Omental fat pad (tissue), 4 donors: ENCODE measurements around the gene FRMD7. TPM values are rescaled to one million over a fixed set of nuclear protein-coding genes. Genes with fewer than 3 reads are reported as not detected.
"Not testable (repeated sequence)": the region's sequence is repeated elsewhere in the genome, so short reads cannot be mapped to it uniquely, and the experiment has no call there.

Experiments used
- ATAC-seq: fragments of 150-250 bp; one replicate; pipeline ENCODE4 v1.9.1; 2016; ENCODE audit warnings: mild to moderate bottlenecking, moderate library complexity; ENCODE audit not compliant: low FRiP score
- DNase-seq: peaks from one replicate; pipeline ENCODE4 v3.0.0-alpha.2; 2019; ENCODE audit warnings: low spot score
- CTCF ChIP-seq, 3 donors: fragments of 450-650 bp; IDR thresholded peaks; one replicate each; pipeline ENCODE4 v1.5.1; 2016 to 2017; ENCODE audit warnings: antibody characterized with exemption in 3 of 3, mild to moderate bottlenecking in 3 of 3, moderate library complexity in 2 of 3
- total RNA-seq, 4 donors: library from RNA; depleted of rRNA; stranded (reverse); fragments of >200 nt; gene quantifications; one replicate each; pipeline ENCODE4 v1.1.0, GENCODE V29; 2016

FRMD7 gene
- not detected for total RNA-seq

- no peak for DNase-seq
- TF ChIP-seq CTCF (IDR thresholded peaks at IDR 0.05): no peak
- no peak for ATAC-seq
These were observed at the start of gene FRMD7 for GRCh38 chrX:132127743-132128142. Gene FRMD7 (minus strand): TSS chrX:132128020. CDS start chrX:132127844, 176 bp downstream.

GRCh38 chrX:132173647-132174046, 45.8 kb upstream of the FRMD7 start:
- ATAC-seq (no peak), DNase-seq (no peak)
- TF ChIP-seq CTCF (IDR thresholded peaks at IDR 0.05): no peak

GRCh38 chrX:132171881-132172280, 44.1 kb upstream of the FRMD7 start:
- TF ChIP-seq CTCF (IDR thresholded peaks at IDR 0.05): no peak
- DNase-seq (no peak), ATAC-seq (no peak)

GRCh38 chrX:132171478-132171877, 43.7 kb upstream of the FRMD7 start:
- TF ChIP-seq CTCF (IDR thresholded peaks at IDR 0.05): no peak
- ATAC-seq (no peak), DNase-seq (no peak)

GRCh38 chrX:132169554-132169953, 41.7 kb upstream of the FRMD7 start:
- ATAC-seq (no peak), DNase-seq (no peak)
- no peak for TF ChIP-seq CTCF (IDR thresholded peaks at IDR 0.05)

GRCh38 chrX:132165651-132166050, 37.8 kb upstream of the FRMD7 start:
- no peak for TF ChIP-seq CTCF (IDR thresholded peaks at IDR 0.05)
- DNase-seq: no peak
- no peak for ATAC-seq

GRCh38 chrX:132165005-132165404, 37.2 kb upstream of the FRMD7 start:
- no peak for DNase-seq
- TF ChIP-seq CTCF (IDR thresholded peaks at IDR 0.05): no peak
- ATAC-seq: no peak

GRCh38 chrX:132163094-132163493, 35.3 kb upstream of the FRMD7 start:
- not testable (repeated sequence) for ATAC-seq

More at GRCh38 chrX:132163094-132163493, 35.3 kb upstream of the FRMD7 start:
- DNase-seq: not testable (repeated sequence)
